ENCODE data around the gene IPPK.
A peak's percentile ranks its signal among the peaks of the same experiment; 100 is the strongest.

Gene IPPK

GRCh38 chr9:92669890-92670708 is at the start of gene IPPK:
IPPK (minus strand) TSS chr9:92670131; CDS start chr9:92669988, 143 bp downstream.
- peak; percentile 98 for DNase-seq

- DNase-seq: no peak
These were observed 49.2 kb upstream of the IPPK start for GRCh38 chr9:92719028-92719647.

- DNase-seq: no peak
These were observed 48.4 kb upstream of the IPPK start for GRCh38 chr9:92718086-92719001.

- no peak for DNase-seq
These were observed 47.5 kb upstream of the IPPK start for GRCh38 chr9:92717201-92718085.

GRCh38 chr9:92716557-92716956 is 46.6 kb upstream of the IPPK start:
- peak; percentile 66 for DNase-seq

- no peak for DNase-seq
These were observed 45.7 kb upstream of the IPPK start for GRCh38 chr9:92715488-92716231.

GRCh38 chr9:92714787-92715487 is 45.0 kb upstream of the IPPK start:
- no peak for DNase-seq

GRCh38 chr9:92714016-92714415 is 44.1 kb upstream of the IPPK start:
- no peak for DNase-seq

- no peak for DNase-seq
These were observed 43.6 kb upstream of the IPPK start for GRCh38 chr9:92713528-92713927.

GRCh38 chr9:92712767-92713166 is 42.8 kb upstream of the IPPK start:
- DNase-seq: no peak

GRCh38 chr9:92711844-92712243 is 41.9 kb upstream of the IPPK start:
- DNase-seq: no peak

GRCh38 chr9:92711146-92711545 is 41.2 kb upstream of the IPPK start:
- DNase-seq: no peak

- DNase-seq: no peak
These were observed 40.4 kb upstream of the IPPK start for GRCh38 chr9:92710368-92710767.

GRCh38 chr9:92709954-92710353 is 40.0 kb upstream of the IPPK start:
- DNase-seq: no peak

- DNase-seq: no peak
These were observed 39.3 kb upstream of the IPPK start for GRCh38 chr9:92709240-92709639.

- DNase-seq: no peak
These were observed 37.6 kb upstream of the IPPK start for GRCh38 chr9:92707530-92707929.

- no peak for DNase-seq
These were observed 36.4 kb upstream of the IPPK start for GRCh38 chr9:92706218-92706940.

GRCh38 chr9:92704528-92704927 is 34.6 kb upstream of the IPPK start:
- no peak for DNase-seq

GRCh38 chr9:92696619-92697018 is 26.7 kb upstream of the IPPK start:
- DNase-seq: no peak

GRCh38 chr9:92686954-92687353 is 17.0 kb upstream of the IPPK start:
- DNase-seq: no peak
